OCI-LY1 (cell line): ENCODE measurements around the gene PPP1R14D.

Experiments
- CTCF ChIP-seq: fragments of 200-600 bp; sonication (generic), shearing (Covaris generic); IDR thresholded peaks from 2 replicates; pipeline ENCODE4 v1.5.1; 2017; ENCODE audit warnings: mild to moderate bottlenecking, antibody characterized with exemption, low read length, moderate library complexity, mixed read lengths
- EZH2 ChIP-seq: fragments of 200-600 bp; sonication (generic), shearing (Covaris generic); IDR thresholded peaks from 2 replicates; pipeline ENCODE4 v1.8.0; 2017; ENCODE audit warnings: borderline replicate concordance, mixed run types, mild to moderate bottlenecking, antibody characterized with exemption, low read length, moderate library complexity, mixed read lengths

- TF ChIP-seq EZH2 (no peak), CTCF (peak; percentile 25; the same call in 1 of the 2 replicates)
Observed at GRCh38 chr15:40807028-40807887, 21.2 kb downstream of the PPP1R14D start, which contains the start of the genes DNAJC17 and ZFYVE19.
